SU-DHL-6 (cell line): ENCODE results near the gene COL23A1.

Source experiments
- CTCF ChIP-seq: fragments of 200-600 bp; sonication (generic); IDR thresholded peaks from one replicate; pipeline ENCODE4 v1.5.1; 2017; ENCODE audit warnings: antibody characterized with exemption, mild to moderate bottlenecking, low read length, moderate library complexity; ENCODE audit not compliant: insufficient read depth, poor library complexity, severe bottlenecking
- EZH2phosphoT487 ChIP-seq: fragments of 200-600 bp; sonication (generic), shearing (Covaris generic); conservative IDR thresholded peaks from 2 replicates; pipeline ENCODE4 v1.6.1; 2018; ENCODE audit warnings: mild to moderate bottlenecking, antibody characterized with exemption, low read length, moderate library complexity, mixed read lengths

- TF ChIP-seq CTCF, result no peak
- no peak for TF ChIP-seq EZH2phosphoT487
These were observed 22.1 kb upstream of the COL23A1 start for GRCh38 chr5:178612299-178612698.
